GM19025 (cell line): ENCODE measurements around the gene PRPH2.

ENCODE experiments used
- ATAC-seq: cut with Tn5 transposase; IDR thresholded peaks from one replicate; pipeline ENCODE4 v1.9.1; 2021; ENCODE audit warnings: mild to moderate bottlenecking, low read depth, moderate library complexity; ENCODE audit not compliant: unreplicated experiment

PRPH2 gene

GRCh38 chr6:42652024-42652746 lies 70.2 kb downstream of the PRPH2 start:
- no peak for ATAC-seq
